CD4-positive, alpha-beta T cell treated with Interleukin-12 subunit alpha and Interleukin-12 subunit beta, for 1 hour (primary cell): ENCODE data around the gene MLST8.
A peak's percentile ranks its signal among the peaks of the same experiment; 100 is the strongest.

Source experiments
- DNase-seq: peaks from one replicate; pipeline ENCODE4 v3.0.0-alpha.2; 2020

MLST8 gene

GRCh38 chr16:2210386-2211365, 5.4 kb downstream of the MLST8 start, which contains the start of gene BRICD5:
Gene BRICD5 (minus strand): TSS chr16:2210863. CDS start chr16:2210833, 30 bp downstream.
- no peak for DNase-seq

- DNase-seq = no peak
These were observed 6.7 kb downstream of the MLST8 start for GRCh38 chr16:2211923-2212347.

GRCh38 chr16:2212362-2213324, 7.4 kb downstream of the MLST8 start:
- no peak for DNase-seq

GRCh38 chr16:2213817-2214718, 8.8 kb downstream of the MLST8 start:
- DNase-seq = no peak

GRCh38 chr16:2214719-2214968, 9.4 kb downstream of the MLST8 start, which contains the start of gene PGP:
Gene PGP (minus strand): TSS chr16:2214840. CDS start chr16:2214777, 63 bp downstream.
- DNase-seq = no peak

GRCh38 chr16:2216330-2216729, 11.1 kb downstream of the MLST8 start:
- DNase-seq = no peak

- DNase-seq = peak; percentile 100
These were observed 18.1 kb downstream of the MLST8 start, which contains the start of gene E4F1 for GRCh38 chr16:2223221-2223941. Gene E4F1 (plus strand): TSS chr16:2223591. CDS start chr16:2223614, 23 bp downstream.

GRCh38 chr16:2223942-2224486, 18.8 kb downstream of the MLST8 start:
- peak; percentile 21 for DNase-seq

- DNase-seq = no peak
These were observed 21.1 kb downstream of the MLST8 start for GRCh38 chr16:2226245-2226793.

GRCh38 chr16:2226918-2227317, 21.7 kb downstream of the MLST8 start:
- no peak for DNase-seq

GRCh38 chr16:2228161-2228824, 23.0 kb downstream of the MLST8 start:
- DNase-seq = no peak

- DNase-seq = no peak
These were observed 23.8 kb downstream of the MLST8 start for GRCh38 chr16:2229091-2229490.

- no peak for DNase-seq
These were observed 24.5 kb downstream of the MLST8 start for GRCh38 chr16:2229632-2230250.

- DNase-seq = no peak
These were observed 25.1 kb downstream of the MLST8 start for GRCh38 chr16:2230376-2230775.

GRCh38 chr16:2231016-2231931, 26.0 kb downstream of the MLST8 start:
- DNase-seq = no peak

GRCh38 chr16:2232094-2232990, 27.1 kb downstream of the MLST8 start:
- DNase-seq = no peak

- DNase-seq = no peak
These were observed 28.0 kb downstream of the MLST8 start for GRCh38 chr16:2233046-2233775.
